ENCODE measurements around the gene UBE2D3. TPM values are rescaled to one million over a fixed set of nuclear protein-coding genes. Genes with fewer than 3 reads are reported as not detected.

The UBE2D3 gene
- total and polyA plus RNA-seq, 4 donors, result 207 to 263 (median 247) TPM

DNA sequence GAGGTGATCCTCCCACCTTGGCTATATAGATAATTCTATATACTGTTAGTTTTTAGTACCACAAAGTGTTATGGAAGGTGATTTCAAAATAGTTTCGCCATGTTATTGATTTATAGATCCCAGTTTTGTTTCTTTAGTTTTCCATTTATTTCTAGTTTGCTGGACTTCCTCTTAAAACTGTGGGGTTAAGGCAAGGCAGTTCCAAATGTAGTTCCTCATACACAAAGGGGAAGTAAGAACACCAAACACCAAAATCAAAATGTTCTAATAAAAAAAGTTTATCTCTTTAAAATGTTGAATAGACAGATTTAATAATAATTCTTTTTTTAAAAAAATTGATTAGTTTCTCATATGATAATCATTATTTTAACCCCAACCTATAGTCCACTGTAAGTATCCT lies 34.7 kb upstream of the UBE2D3 start:
- no peaks in the 10 kb centered on the region for H3K4me1 ChIP-seq (ENCODE audit: control insufficient read depth, insufficient read depth, low read length)
- H3K36me3 ChIP-seq (ENCODE audit: control insufficient read depth, insufficient read depth, low read length), result no peaks in the 10 kb centered on the region
- WGBS (ENCODE audit: insufficient coverage), result no CpG with 5 or more reads among the region's 1 CpG
- no peak overlapping the region for H3K27ac ChIP-seq (ENCODE audit: low read depth, low read length)
- no peaks in the 10 kb centered on the region for H3K27me3 ChIP-seq (ENCODE audit: control insufficient read depth, insufficient read depth, low read length)
- DNase-seq (ENCODE audit: low read depth in 4 of 6, low spot score in 6 of 6), result no peak
- peaks cover 3% of the 10 kb centered on the region for H3K9me3 ChIP-seq (ENCODE audit: control insufficient read depth, insufficient read depth, low read length)
- H3K4me3 ChIP-seq (ENCODE audit: low read depth, low read length), result no peak overlapping the region

DNA sequence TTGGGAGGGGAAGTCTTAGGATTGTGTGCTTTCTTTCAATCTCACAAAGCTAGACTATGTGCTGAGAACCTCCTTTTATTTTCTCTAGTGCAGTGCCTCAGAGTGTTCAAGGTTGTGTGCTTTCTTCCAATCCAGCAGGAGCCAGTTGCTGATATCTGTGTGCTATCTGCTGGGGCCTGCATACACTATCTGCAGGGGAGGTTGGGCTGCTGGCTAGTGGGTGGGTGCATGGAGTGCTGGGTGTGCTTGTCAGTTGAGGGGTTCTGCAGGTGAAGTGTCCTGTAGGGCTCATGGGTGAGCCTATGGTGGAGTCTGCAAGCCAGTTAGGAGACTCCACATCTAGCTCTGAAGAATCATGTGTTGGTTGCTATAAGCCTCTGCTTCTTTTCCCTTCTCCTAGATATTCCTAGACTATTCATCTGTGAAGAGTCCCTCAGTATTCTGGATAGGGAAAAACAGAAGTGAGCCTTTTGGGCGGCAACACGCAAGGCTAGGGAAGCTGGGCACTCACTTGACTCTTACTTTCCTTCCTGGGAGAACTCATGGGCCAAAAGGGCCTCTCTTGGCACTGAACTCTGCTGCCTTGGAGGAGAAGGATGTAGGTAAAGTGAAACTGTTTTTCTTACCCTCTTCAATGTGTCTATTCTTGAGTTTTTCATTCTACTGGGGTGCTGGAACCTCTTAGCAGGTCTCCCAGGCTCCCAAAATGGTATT lies 33.4 kb upstream of the UBE2D3 start:
- H3K4me1 ChIP-seq (ENCODE audit: control insufficient read depth, insufficient read depth, low read length), result no peaks in the 10 kb centered on the region
- no peak overlapping the region for H3K27ac ChIP-seq (ENCODE audit: low read depth, low read length)
- peaks cover 3% of the 10 kb centered on the region for H3K9me3 ChIP-seq (ENCODE audit: control insufficient read depth, insufficient read depth, low read length)

DNA sequence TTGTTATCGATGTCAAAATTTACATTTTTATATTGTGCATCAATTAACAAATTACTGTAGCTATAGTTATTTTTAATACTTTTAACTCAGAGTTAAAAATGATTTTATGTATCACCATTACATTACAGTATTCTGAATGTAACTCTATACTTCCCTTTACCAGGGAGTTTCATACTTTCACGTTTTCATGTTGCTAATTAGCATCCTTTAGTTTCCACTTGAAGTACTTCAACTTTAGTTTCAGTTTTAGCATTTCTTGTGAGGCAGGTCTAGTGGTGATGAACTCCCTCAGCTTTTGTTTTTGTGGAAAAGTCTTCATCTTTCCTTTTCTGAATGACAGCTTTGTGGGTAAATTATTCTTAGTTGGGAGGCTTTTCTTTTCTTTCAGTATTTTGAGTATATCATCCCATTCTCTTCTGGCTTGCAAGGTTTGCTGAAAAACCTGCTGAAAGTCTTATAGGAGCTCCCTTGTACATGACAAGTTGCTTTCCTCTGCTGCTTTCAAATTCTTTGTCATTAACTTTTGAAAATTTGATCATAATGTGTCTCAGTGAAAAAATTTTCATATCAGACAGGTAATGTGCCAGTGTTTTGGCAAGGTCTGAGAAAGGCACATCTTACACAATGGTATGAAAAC lies 31.6 kb upstream of the UBE2D3 start:
- no peak for DNase-seq (ENCODE audit: low read depth in 4 of 6, low spot score in 6 of 6)
- no CpG with 5 or more reads among the region's 2 CpGs for WGBS (ENCODE audit: insufficient coverage)
- H3K4me3 ChIP-seq (ENCODE audit: low read depth, low read length), result no peak overlapping the region
- H3K36me3 ChIP-seq (ENCODE audit: control insufficient read depth, insufficient read depth, low read length), result no peaks in the 10 kb centered on the region
- no peak overlapping the region for H3K27ac ChIP-seq (ENCODE audit: low read depth, low read length)
- no peaks in the 10 kb centered on the region for H3K4me1 ChIP-seq (ENCODE audit: control insufficient read depth, insufficient read depth, low read length)
- peaks cover 3% of the 10 kb centered on the region for H3K9me3 ChIP-seq (ENCODE audit: control insufficient read depth, insufficient read depth, low read length)
- H3K27me3 ChIP-seq (ENCODE audit: control insufficient read depth, insufficient read depth, low read length), result no peaks in the 10 kb centered on the region

More for the DNA sequence above, 33.4 kb upstream of the UBE2D3 start:
- H3K27me3 ChIP-seq (ENCODE audit: control insufficient read depth, insufficient read depth, low read length), result no peaks in the 10 kb centered on the region
- H3K36me3 ChIP-seq (ENCODE audit: control insufficient read depth, insufficient read depth, low read length), result no peaks in the 10 kb centered on the region
- H3K4me3 ChIP-seq (ENCODE audit: low read depth, low read length), result no peak overlapping the region
- DNase-seq (ENCODE audit: low read depth in 4 of 6, low spot score in 6 of 6), result no peak
- WGBS (ENCODE audit: insufficient coverage), result no CpG with 5 or more reads among the region's 2 CpGs

DNA sequence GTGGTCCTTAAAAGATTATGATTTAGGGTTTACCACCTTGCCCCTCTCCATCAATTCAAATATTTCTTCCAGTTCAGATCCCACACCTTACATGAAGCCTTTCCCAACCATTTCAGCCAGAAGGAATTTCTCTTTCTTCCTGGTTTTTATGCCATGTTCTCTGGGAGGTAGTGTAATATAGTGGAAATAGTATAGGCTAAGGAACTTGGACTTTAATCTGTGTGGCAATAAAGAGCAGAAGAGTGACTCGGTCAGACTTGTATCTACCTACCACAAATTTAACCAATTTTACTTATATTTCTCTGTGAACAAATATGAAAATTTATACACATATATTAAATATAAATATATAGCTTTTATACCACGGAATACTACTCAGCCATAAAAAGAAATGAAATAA lies 23.0 kb upstream of the UBE2D3 start:
- WGBS (ENCODE audit: insufficient coverage), result no CpG with 5 or more reads among the region's 2 CpGs
- no peaks in the 10 kb centered on the region for H3K36me3 ChIP-seq (ENCODE audit: control insufficient read depth, insufficient read depth, low read length)
- H3K4me3 ChIP-seq (ENCODE audit: low read depth, low read length), result no peak overlapping the region
- H3K27me3 ChIP-seq (ENCODE audit: control insufficient read depth, insufficient read depth, low read length), result no peaks in the 10 kb centered on the region
- H3K4me1 ChIP-seq (ENCODE audit: control insufficient read depth, insufficient read depth, low read length), result no peaks in the 10 kb centered on the region
- H3K27ac ChIP-seq (ENCODE audit: low read depth, low read length), result no peak overlapping the region
- H3K9me3 ChIP-seq (ENCODE audit: control insufficient read depth, insufficient read depth, low read length), result no peaks in the 10 kb centered on the region
- DNase-seq (ENCODE audit: low read depth in 4 of 6, low spot score in 6 of 6), result no peak

DNA sequence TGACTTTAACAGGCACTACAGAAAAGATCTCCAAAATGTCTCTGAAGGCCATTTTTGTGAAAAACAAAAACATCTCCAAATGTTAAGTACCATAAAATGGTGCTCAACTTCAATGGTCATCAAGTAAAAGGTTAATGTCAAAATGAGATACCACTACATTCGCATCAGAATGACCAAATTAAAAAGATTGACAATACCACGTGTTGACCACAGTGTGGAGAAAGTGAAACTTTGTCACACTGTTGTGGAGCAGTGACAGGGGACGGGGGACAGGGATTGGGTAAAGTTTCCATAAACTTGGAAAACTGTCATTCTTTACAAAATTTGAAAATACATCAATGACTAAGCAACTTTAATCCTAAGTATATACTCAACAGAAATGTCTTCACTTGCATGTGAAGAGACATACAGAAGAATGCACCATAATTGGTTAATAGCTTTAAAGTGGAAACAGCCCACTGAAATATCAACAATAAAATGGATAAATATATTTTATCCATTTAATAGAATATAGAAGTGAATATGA lies 22.3 kb upstream of the UBE2D3 start:
- no peak overlapping the region for H3K27ac ChIP-seq (ENCODE audit: low read depth, low read length)
- H3K4me3 ChIP-seq (ENCODE audit: low read depth, low read length), result no peak overlapping the region
- no peaks in the 10 kb centered on the region for H3K36me3 ChIP-seq (ENCODE audit: control insufficient read depth, insufficient read depth, low read length)
- WGBS (ENCODE audit: insufficient coverage), result no CpG with 5 or more reads among the region's 3 CpGs
- no peaks in the 10 kb centered on the region for H3K4me1 ChIP-seq (ENCODE audit: control insufficient read depth, insufficient read depth, low read length)
- no peaks in the 10 kb centered on the region for H3K27me3 ChIP-seq (ENCODE audit: control insufficient read depth, insufficient read depth, low read length)
- no peak for DNase-seq (ENCODE audit: low read depth in 4 of 6, low spot score in 6 of 6)
- H3K9me3 ChIP-seq (ENCODE audit: control insufficient read depth, insufficient read depth, low read length), result no peaks in the 10 kb centered on the region

DNA sequence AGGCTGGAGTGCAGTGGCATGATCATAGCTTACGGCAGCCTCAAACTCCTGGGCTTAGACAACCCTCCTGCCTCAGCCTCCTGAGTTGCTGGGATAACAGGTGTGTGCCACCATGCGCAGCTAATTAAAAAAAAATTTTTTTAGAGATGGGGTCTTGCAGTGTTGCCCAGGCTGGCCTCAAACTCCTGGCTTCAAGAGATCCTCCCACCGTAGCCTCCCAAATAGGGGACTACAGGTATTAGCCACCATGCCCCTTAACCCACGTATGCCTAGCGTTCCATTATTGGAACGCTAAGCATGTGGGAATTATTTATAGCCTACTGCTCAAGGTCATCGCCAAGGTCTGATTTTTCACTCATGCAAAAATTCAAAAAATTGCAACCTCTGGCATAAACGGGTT lies 20.3 kb upstream of the UBE2D3 start:
- no peaks in the 10 kb centered on the region for H3K4me1 ChIP-seq (ENCODE audit: control insufficient read depth, insufficient read depth, low read length)
- H3K27me3 ChIP-seq (ENCODE audit: control insufficient read depth, insufficient read depth, low read length), result no peaks in the 10 kb centered on the region
- WGBS (ENCODE audit: insufficient coverage), result 100% methylated on average over 6 of the region's 8 CpGs
- no peaks in the 10 kb centered on the region for H3K36me3 ChIP-seq (ENCODE audit: control insufficient read depth, insufficient read depth, low read length)
- no peak overlapping the region for H3K4me3 ChIP-seq (ENCODE audit: low read depth, low read length)
- no peaks in the 10 kb centered on the region for H3K9me3 ChIP-seq (ENCODE audit: control insufficient read depth, insufficient read depth, low read length)
- no peak overlapping the region for H3K27ac ChIP-seq (ENCODE audit: low read depth, low read length)
- DNase-seq (ENCODE audit: low read depth in 4 of 6, low spot score in 6 of 6), result no peak

DNA sequence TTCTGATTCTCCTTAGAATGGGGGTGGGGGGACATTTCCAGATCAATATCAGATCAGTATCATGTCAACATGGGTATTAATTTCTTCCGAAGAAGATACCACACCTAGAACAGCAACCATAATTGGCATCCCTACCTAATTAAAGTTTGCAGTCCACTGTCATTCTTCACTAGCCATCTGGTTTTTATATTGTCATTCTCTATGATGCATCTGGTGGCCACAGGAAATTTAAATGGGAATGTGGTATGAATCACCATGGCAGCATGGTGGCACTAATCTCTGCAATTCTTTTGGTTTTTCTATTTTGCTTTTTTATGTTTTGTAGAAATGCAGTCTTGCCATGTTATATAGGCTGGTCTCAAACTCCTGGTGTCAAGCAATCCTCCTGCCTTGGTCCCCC lies 16.6 kb upstream of the UBE2D3 start:
- H3K27me3 ChIP-seq (ENCODE audit: control insufficient read depth, insufficient read depth, low read length), result no peaks in the 10 kb centered on the region
- no peak overlapping the region for H3K27ac ChIP-seq (ENCODE audit: low read depth, low read length)
- WGBS (ENCODE audit: insufficient coverage), result no CpG with 5 or more reads among the region's 1 CpG

DNA sequence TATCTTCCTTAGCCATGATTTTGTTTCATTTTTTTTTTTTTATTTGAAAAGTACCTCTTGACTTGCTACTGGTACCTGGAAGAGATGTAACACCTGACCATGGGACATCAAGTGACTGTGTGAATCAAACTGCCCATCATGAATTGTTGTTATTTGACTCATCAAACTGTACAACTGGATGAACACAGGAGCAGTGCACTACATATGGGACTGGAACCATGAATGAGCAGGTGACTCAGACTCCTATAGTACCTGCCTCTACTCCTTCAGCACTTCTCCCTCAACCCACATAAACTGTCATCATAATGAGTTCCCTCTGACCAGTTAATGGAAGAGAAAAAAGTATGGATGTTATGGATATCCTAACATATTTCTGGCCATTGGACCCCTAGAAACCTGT lies 15.9 kb upstream of the UBE2D3 start:
- Histone ChIP-seq H3K27me3 (ENCODE audit: control insufficient read depth, insufficient read depth, low read length) (no peaks in the 10 kb centered on the region), H3K27ac (ENCODE audit: low read depth, low read length) (no peak overlapping the region), H3K4me1 (ENCODE audit: control insufficient read depth, insufficient read depth, low read length) (no peaks in the 10 kb centered on the region), H3K9me3 (ENCODE audit: control insufficient read depth, insufficient read depth, low read length) (no peaks in the 10 kb centered on the region), H3K4me3 (ENCODE audit: low read depth, low read length) (no peak overlapping the region), H3K36me3 (ENCODE audit: control insufficient read depth, insufficient read depth, low read length) (no peaks in the 10 kb centered on the region)
- no peak for DNase-seq (ENCODE audit: low read depth in 4 of 6, low spot score in 6 of 6)

More for the DNA sequence above, 16.6 kb upstream of the UBE2D3 start:
- Histone ChIP-seq H3K4me1 (ENCODE audit: control insufficient read depth, insufficient read depth, low read length) (no peaks in the 10 kb centered on the region), H3K9me3 (ENCODE audit: control insufficient read depth, insufficient read depth, low read length) (no peaks in the 10 kb centered on the region), H3K36me3 (ENCODE audit: control insufficient read depth, insufficient read depth, low read length) (no peaks in the 10 kb centered on the region), H3K4me3 (ENCODE audit: low read depth, low read length) (no peak overlapping the region)
- DNase-seq (ENCODE audit: low read depth in 4 of 6, low spot score in 6 of 6), result no peak

DNA sequence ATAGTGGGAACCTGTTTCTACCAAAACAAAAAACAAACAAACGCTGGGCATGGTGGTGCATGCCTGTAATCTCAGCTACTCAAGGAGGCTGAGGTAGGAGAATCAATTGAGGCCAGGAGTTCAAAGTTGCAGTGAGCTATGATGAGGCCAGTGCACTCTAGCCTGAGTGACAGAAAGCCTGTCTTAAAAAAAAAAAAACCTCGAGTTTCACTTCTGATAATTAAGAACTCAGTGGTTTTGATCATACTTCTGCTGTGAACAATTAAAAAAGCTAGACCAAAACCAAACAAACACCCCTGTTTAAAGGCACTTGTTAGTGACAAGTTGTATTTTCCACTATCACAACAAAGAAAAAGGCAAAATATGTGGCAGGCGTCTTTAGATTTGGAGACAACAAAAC lies 15.0 kb upstream of the UBE2D3 start:
- Histone ChIP-seq H3K4me1 (ENCODE audit: control insufficient read depth, insufficient read depth, low read length) (no peaks in the 10 kb centered on the region), H3K9me3 (ENCODE audit: control insufficient read depth, insufficient read depth, low read length) (no peaks in the 10 kb centered on the region), H3K36me3 (ENCODE audit: control insufficient read depth, insufficient read depth, low read length) (no peaks in the 10 kb centered on the region), H3K27me3 (ENCODE audit: control insufficient read depth, insufficient read depth, low read length) (no peaks in the 10 kb centered on the region), H3K27ac (ENCODE audit: low read depth, low read length) (no peak overlapping the region), H3K4me3 (ENCODE audit: low read depth, low read length) (no peak overlapping the region)
- WGBS (ENCODE audit: insufficient coverage), result no CpG with 5 or more reads among the region's 3 CpGs
- no peak for DNase-seq (ENCODE audit: low read depth in 4 of 6, low spot score in 6 of 6)

DNA sequence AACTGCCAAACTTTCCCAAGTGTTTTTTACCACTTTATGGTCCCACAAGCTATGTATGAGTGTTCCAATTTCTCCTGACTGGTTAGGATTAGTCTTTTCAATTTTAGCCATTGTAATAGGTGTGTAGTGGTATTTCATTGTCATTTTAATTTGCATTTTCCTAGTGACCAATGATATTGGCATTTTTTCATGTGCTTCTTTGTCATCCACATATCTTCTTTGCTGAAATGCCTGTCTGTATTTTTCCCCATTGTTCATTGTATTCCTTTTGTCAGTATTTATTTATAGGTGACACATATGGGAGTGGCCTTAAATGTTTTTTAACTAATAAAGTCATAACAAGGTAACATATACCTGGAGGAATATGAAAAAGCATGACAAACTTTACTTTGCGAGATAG lies 9.2 kb upstream of the UBE2D3 start:
- no peak overlapping the region for H3K27ac ChIP-seq (ENCODE audit: low read depth, low read length)
- no peaks in the 10 kb centered on the region for H3K36me3 ChIP-seq (ENCODE audit: control insufficient read depth, insufficient read depth, low read length)
- no peaks in the 10 kb centered on the region for H3K9me3 ChIP-seq (ENCODE audit: control insufficient read depth, insufficient read depth, low read length)
- no peaks in the 10 kb centered on the region for H3K4me1 ChIP-seq (ENCODE audit: control insufficient read depth, insufficient read depth, low read length)
- no peak for DNase-seq (ENCODE audit: low read depth in 4 of 6, low spot score in 6 of 6)
- WGBS (ENCODE audit: insufficient coverage), result no CpG with 5 or more reads among the region's 1 CpG
- H3K4me3 ChIP-seq (ENCODE audit: low read depth, low read length), result no peak overlapping the region
- no peaks in the 10 kb centered on the region for H3K27me3 ChIP-seq (ENCODE audit: control insufficient read depth, insufficient read depth, low read length)

Data from spinal cord (tissue), 10 donors.